Psoas muscle (tissue), 8 donors: ENCODE measurements around the gene SNX19. TPM values are rescaled to one million over a fixed set of nuclear protein-coding genes. Genes with fewer than 3 reads are reported as not detected.

ENCODE experiments used
- ATAC-seq, 4 donors: fragments of 200-7000 bp; cut with Tn5 transposase; one replicate each; pipeline ENCODE4 v1.9.1; 2020; ENCODE audit warnings: moderate library complexity in 3 of 4, mild to moderate bottlenecking in 2 of 4
- DNase-seq, 2 donors: peaks; one replicate each; pipeline ENCODE4 v3.0.0-alpha.2; 2020
- H3K27ac ChIP-seq: fragments of 200-600 bp; one replicate; pipeline ENCODE4 v1.8.0; 2022
- H3K27me3 ChIP-seq, 3 donors: fragments of 200-600 bp in 1 of 3; one replicate each; pipeline versions ENCODE4 v1.6.1 to v1.8.0; 2013 to 2022; ENCODE audit warnings: low read length in 2 of 3, mild to moderate bottlenecking in 2 of 3, moderate library complexity in 1 of 3; ENCODE audit not compliant: insufficient read depth in 3 of 3
- H3K36me3 ChIP-seq, 2 donors: fragments of 200-600 bp in 1 of 2; one replicate each; pipeline versions ENCODE4 v1.6.1 to v1.8.0; 2013 to 2022; ENCODE audit warnings: low read depth in 1 of 2, mild to moderate bottlenecking in 1 of 2, moderate library complexity in 1 of 2; ENCODE audit not compliant: insufficient read depth in 1 of 2
- H3K4me1 ChIP-seq: fragments of 200-600 bp; one replicate; pipeline ENCODE4 v1.8.0; 2022
- H3K4me3 ChIP-seq: fragments of 200-600 bp; one replicate; pipeline ENCODE4 v1.8.0; 2022; ENCODE audit warnings: mild to moderate bottlenecking
- H3K9me3 ChIP-seq: fragments of 200-600 bp; one replicate; pipeline ENCODE4 v1.8.0; 2022
- CTCF ChIP-seq: fragments of 200-600 bp; IDR thresholded peaks from one replicate; pipeline ENCODE4 v1.8.0; 2022; ENCODE audit warnings: antibody characterized with exemption
- WGBS, 3 donors: extraction: QIAGEN DNeasy Blood & Tissue Kit; methylation state at CpG; one replicate each; pipeline versions ENCODE4 v1.1.6 to v1.1.7; 2013; 5-methylcytosine and 5-hydroxymethylcytosine counted together
- intact Hi-C, 2 donors: fragments of 100-400 bp; cut with DNase I; formaldehyde crosslinking; loops; one replicate each; pipeline versions ENCODE4 v1.11.0 to v1.14.2; 2022
- polyA plus RNA-seq, 3 donors: library from polyadenylated mRNA; stranded (reverse); fragments of 200-250 nt; gene quantifications; one replicate each; pipeline ENCODE4 v1.2.3, GENCODE V29; 2013
- total RNA-seq, 4 donors: library from RNA; stranded (reverse); fragmentation: NEBNext Ultra II Directional in 2 of 4; extraction: Animal tissue kit (Norgen Biotek cat#: 25700) in 2 of 4; gene quantifications; one replicate each; pipeline versions ENCODE4 v1.2.1 to v1.2.4, GENCODE V29; 2021 to 2023
- donor health status: healthy with polysubstance abuse.
- donor health status: DM: no; HTN: no; CAD: no; lungs with moderate emphysema.
- donor health status: Bipolar disorder and iron deficiency.
- donor health status: healthy.
- donor health status: DM: yes; HTN: yes; CAD: no.
- donor health status: DM: no; HTN: no; CAD: no.
- donor health status: DM: no; HTN: no; CAD: no.
- donor health status: DM: yes; HTN: yes; CAD: no.

The SNX19 gene
- total and polyA plus RNA-seq, 7 donors: 21.4 to 66.2 (median 36.0) TPM

DNA sequence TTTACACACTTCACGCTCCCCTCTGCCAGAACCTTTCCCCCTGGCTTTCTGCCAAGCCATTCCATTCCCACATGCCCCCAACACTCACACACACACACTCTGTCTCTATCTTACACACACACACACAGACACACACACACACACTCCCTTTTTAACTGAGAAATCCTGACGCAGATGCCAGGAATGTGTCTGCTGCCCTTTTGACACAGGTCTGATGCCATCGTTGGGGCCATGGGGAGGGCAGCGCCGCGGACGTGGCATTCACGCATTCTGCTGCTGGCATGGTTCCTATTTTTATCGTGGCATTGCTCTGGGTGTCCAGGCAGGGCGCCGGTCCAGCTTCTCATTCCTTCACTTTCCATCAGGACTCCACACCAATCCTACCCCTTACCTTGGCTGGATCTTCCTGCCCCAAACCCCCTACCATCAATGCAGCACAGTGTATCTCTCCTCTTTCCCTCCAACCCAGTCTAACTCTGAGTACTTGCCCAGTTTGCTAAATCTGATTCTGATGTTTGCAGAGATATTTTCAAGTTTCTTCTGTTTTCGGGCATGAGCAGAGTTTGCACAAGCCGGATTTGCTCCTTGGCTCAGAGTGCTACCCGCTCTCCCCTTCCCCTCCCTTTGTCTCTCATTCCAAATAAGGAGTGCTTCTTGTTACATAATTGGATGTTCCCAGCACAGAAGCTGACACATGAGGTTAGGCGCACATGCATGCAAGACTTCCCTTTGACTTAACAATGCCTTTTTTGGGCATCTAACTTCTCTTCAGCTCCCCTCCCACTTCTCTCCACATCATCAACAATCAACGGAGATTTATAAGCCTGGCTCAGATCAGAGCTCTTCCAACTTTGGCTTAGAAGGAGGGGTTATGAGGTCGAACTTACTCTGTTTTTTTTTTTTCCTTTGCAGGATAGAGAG is 18.8 kb downstream of the SNX19 start:
- Histone ChIP-seq H3K27me3 (no peaks in the 10 kb centered on the region), H3K27ac (peak overlapping the region; percentile 68), H3K4me3 (no peak overlapping the region), H3K4me1 (peaks cover 35% of the 10 kb centered on the region), H3K9me3 (no peaks in the 10 kb centered on the region), H3K36me3 (peaks cover 25 to 88% of the 10 kb centered on the region in 2 donors)
- intact Hi-C loops: loop anchor here (5.0 to 10.0 kb wide), 2 partner anchors 35 to 683 kb away; no protein-coding TSS in a partner anchor
- WGBS, 3 donors: 19 to 34% (median 23%) methylated on average over 17 of the region's 17 CpGs
- no peak for TF ChIP-seq CTCF
- DNase-seq (peak; percentile 65 to 81), ATAC-seq (peak; percentile 69 to 91 (median 83))

DNA sequence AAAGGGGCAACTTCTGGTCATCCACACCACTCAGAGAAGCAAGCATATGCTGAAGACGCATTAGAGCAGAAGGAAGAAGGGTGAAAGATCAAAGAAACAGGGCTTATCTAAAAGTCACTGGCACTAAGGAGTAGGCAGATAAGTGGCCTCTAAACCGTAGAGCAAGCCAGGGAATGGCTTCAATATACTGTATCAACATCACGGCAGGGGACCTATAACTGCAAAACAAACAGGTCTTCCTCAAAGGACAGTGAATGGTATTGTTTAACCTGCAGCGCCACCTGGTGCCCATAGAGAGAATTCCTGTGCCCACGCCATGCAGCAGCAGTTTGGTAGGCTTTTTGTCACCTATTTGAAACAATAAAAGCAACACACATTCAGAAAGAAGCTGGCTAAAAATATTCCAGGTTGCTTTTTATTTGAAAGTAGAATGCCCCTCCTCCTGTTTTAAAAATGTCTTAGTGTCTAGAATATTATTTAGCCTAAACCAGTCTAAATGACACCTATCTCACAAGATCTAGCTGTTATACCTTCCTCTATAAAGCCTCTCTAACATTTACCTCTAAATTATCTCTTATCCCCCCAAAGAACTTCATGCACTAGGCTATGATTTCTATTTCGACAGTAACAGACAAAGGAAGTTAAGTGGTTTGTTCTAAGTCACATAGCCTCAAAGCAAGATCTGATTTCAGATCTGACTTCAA is 21.8 kb downstream of the SNX19 start:
- no peaks in the 10 kb centered on the region for H3K27me3 ChIP-seq
- ATAC-seq: peak; percentile 59 to 74 (median 66)
- peak; percentile 64 to 79 for DNase-seq
- H3K4me1 ChIP-seq: peaks cover 29% of the 10 kb centered on the region
- H3K36me3 ChIP-seq: peaks cover 16 to 78% of the 10 kb centered on the region in 2 donors
- WGBS, 3 donors: 21 to 29% (median 21%) methylated on average over 6 of the region's 6 CpGs
- intact Hi-C loops: loop anchor here (1.0 to 10.0 kb wide), 5 partner anchors 32 to 680 kb away; no protein-coding TSS in a partner anchor
- TF ChIP-seq CTCF: peak; percentile 94
- H3K4me3 ChIP-seq: no peak overlapping the region
- H3K9me3 ChIP-seq: no peaks in the 10 kb centered on the region
- no peak overlapping the region for H3K27ac ChIP-seq

DNA sequence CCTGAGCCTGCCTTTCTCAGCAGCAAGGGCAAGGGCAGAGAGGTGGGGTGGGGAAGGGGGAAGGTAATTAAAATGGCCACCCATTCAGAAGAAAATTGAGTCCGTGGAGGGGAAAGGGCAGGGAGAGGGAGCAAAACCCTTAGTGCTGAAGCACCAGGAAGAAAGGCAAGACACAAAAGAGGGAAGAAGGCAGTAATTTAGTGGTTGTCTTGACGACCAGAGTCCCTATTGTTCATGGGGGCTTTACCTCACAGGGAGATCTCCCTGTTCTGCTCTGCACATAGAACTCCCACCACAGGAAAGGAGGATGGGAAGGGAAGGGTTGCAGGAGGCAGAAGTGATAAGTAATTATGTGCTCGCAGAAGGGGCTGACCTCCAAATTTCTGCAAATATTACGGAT is 23.4 kb downstream of the SNX19 start:
- no peak for TF ChIP-seq CTCF
- 62 to 70% (median 64%) methylated on average over 4 of the region's 4 CpGs for WGBS, 3 donors
- ATAC-seq (no peak), DNase-seq (no peak)
- no peaks in the 10 kb centered on the region for H3K27me3 ChIP-seq
- peaks cover 11 to 76% of the 10 kb centered on the region in 2 donors for H3K36me3 ChIP-seq
- intact Hi-C loops: loop anchor here in 1 of 2 donors (10.0 kb wide), 1 partner anchor 678 kb away; no protein-coding TSS in a partner anchor
- H3K27ac ChIP-seq: no peak overlapping the region
- no peaks in the 10 kb centered on the region for H3K9me3 ChIP-seq
- peaks cover 29% of the 10 kb centered on the region for H3K4me1 ChIP-seq
- no peak overlapping the region for H3K4me3 ChIP-seq

GRCh38 chr11:130891326-130891725 is 25.0 kb downstream of the SNX19 start:
- Histone ChIP-seq H3K4me1 (peaks cover 21% of the 10 kb centered on the region), H3K9me3 (no peaks in the 10 kb centered on the region), H3K27ac (no peak overlapping the region), H3K4me3 (no peak overlapping the region), H3K36me3 (peaks cover 11 to 77% of the 10 kb centered on the region in 2 donors), H3K27me3 (no peaks in the 10 kb centered on the region)
- DNase-seq: no peak
- WGBS, 3 donors: 10 to 18% (median 15%) methylated on average over 1 of the region's 1 CpG
- peak in 2 of 4 donors; percentile 29 to 31 for ATAC-seq
- no peak for TF ChIP-seq CTCF
- intact Hi-C loops: loop anchor here in 1 of 2 donors (10.0 kb wide), 1 partner anchor 677 kb away; no protein-coding TSS in a partner anchor
